Epithelial cell of proximal tubule (primary cell): Measurements from ENCODE around the gene CHST3. TPM values are rescaled to one million over a fixed set of nuclear protein-coding genes. Genes with fewer than 3 reads are reported as not detected.

Experiments
- DNase-seq: peaks from one replicate; pipeline ENCODE4 v3.0.0-alpha.2; 2011; ENCODE audit warnings: low read depth
- H3K4me3 ChIP-seq: 2 replicates; pipeline ENCODE4 v1.5.1; 2011; ENCODE audit warnings: low read depth, mild to moderate bottlenecking, low read length
- CTCF ChIP-seq: conservative IDR thresholded peaks from 2 replicates; pipeline ENCODE4 v1.5.1; 2012; ENCODE audit warnings: low read depth, mild to moderate bottlenecking, low read length
- total RNA-seq: library from RNA; depleted of rRNA; stranded (reverse); fragments of >200 nt; gene quantifications from 2 replicates; pipeline ENCODE4 v1.2.3, GENCODE V29; 2015

Gene CHST3
- total RNA-seq, 1 donor from 2014 or later, result 20.5 TPM

GRCh38 chr10:72002354-72003295 is 38.4 kb downstream of the CHST3 start:
- DNase-seq, result no peak
- no peak for TF ChIP-seq CTCF
- H3K4me3 ChIP-seq, result no peak overlapping the region

GRCh38 chr10:72006026-72006425 is 41.8 kb downstream of the CHST3 start:
- TF ChIP-seq CTCF, result no peak
- no peak overlapping the region for H3K4me3 ChIP-seq
- no peak for DNase-seq

DNA sequence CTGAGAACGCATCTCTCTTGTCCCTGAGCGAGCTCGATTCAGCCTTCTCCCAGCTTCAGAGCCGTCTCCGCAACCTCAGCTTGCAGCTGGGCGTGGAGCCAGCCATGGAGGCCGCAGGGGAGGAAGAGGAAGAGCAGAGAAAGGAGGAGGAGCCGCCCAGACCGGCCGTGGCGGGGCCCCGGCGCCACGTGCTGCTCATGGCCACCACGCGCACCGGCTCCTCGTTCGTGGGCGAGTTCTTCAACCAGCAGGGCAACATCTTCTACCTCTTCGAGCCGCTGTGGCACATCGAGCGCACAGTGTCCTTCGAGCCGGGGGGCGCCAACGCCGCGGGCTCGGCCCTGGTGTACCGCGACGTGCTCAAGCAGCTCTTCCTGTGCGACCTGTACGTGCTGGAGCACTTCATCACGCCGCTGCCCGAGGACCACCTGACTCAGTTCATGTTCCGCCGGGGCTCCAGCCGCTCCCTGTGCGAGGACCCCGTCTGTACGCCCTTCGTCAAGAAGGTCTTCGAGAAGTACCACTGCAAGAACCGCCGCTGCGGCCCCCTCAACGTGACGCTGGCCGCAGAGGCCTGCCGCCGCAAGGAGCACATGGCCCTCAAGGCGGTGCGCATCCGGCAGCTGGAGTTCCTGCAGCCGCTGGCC is 43.2 kb downstream of the CHST3 start:
- DNase-seq, result no peak
- H3K4me3 ChIP-seq, result no peak overlapping the region
- no peak for TF ChIP-seq CTCF

GRCh38 chr10:72008096-72008981 is 44.1 kb downstream of the CHST3 start:
- no peak for TF ChIP-seq CTCF
- H3K4me3 ChIP-seq, result no peak overlapping the region
- no peak for DNase-seq

DNA sequence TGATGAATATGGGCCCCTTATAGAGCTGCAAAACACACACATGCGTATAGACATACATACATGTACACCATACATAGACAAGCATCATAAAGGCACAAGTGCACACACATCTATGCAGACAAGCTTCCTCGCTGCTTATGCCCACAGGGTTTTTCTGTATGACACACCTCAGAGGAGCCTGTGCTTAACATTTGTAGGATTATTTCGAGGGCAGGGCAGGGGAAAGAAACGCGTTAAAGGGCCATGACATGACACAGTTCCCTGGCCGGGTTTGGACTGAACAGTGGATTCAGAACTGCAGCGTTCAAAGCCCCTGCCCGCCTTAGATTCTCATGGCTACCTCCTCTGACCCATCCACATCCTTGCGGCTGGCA is 44.8 kb downstream of the CHST3 start:
- no peak for DNase-seq
- no peak overlapping the region for H3K4me3 ChIP-seq
- no peak for TF ChIP-seq CTCF

GRCh38 chr10:72009425-72010081 is 45.4 kb downstream of the CHST3 start:
- no peak for TF ChIP-seq CTCF
- H3K4me3 ChIP-seq, result no peak overlapping the region
- DNase-seq, result no peak
